ENCODE results near the gene ESRP2. TPM values are rescaled to one million over a fixed set of nuclear protein-coding genes. Genes with fewer than 3 reads are reported as not detected.

The ESRP2 gene
- total and polyA plus RNA-seq, 4 donors, result 22.5 to 65.5 (median 39.3) TPM

DNA sequence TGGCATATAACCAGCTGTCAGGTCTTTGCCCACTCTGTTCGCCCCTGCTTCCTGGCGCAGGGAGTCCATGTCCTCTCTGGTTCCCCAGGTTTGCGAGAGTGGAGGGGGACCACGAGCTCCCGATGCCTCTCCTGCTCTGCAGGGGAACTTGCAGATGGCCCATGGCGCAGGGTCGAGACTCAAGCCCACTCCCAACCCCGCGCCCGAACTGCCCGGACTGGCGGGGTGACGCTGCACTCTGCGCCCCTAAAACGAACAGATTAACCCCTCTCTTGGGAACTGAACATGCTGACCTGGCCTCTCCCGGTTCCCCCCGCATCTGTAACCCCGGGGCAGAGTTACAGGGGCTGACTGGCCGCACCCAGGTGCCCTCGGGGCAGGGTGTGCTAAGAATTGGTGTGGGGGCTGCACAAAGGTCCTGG, 8.6 kb upstream of the ESRP2 start:
- Histone ChIP-seq H3K9me3 (ENCODE audit: control insufficient read depth in 4 of 4, insufficient read depth in 3 of 4, low read length in 3 of 4) (peaks cover 0 to 2% (median 0%) of the 10 kb centered on the region in 4 donors), H3K36me3 (ENCODE audit: control insufficient read depth in 4 of 4, insufficient read depth in 4 of 4, low read length in 4 of 4) (peaks cover 0 to 8% (median 0%) of the 10 kb centered on the region in 4 donors), H3K4me1 (ENCODE audit: control insufficient read depth in 5 of 5, insufficient read depth in 5 of 5, low read length in 5 of 5) (peaks cover 3 to 19% (median 10%) of the 10 kb centered on the region in 5 donors), H3K4me3 (peak overlapping the region; percentile 69), H3K27me3 (ENCODE audit: control insufficient read depth in 3 of 3, insufficient read depth in 3 of 3, low read length in 2 of 3) (no peaks in the 10 kb centered on the region), H3K9ac (ENCODE audit: insufficient read depth in 1 of 2, low read length in 2 of 2) (peak overlapping the region in 1 of 2 donors; percentile 71), H3K27ac (ENCODE audit: low read depth in 1 of 2, low read length in 1 of 2) (peak overlapping the region; percentile 11 to 69)
- no peak for ATAC-seq (ENCODE audit: insufficient read depth, low FRiP score)
- TF ChIP-seq, protein P1, sequence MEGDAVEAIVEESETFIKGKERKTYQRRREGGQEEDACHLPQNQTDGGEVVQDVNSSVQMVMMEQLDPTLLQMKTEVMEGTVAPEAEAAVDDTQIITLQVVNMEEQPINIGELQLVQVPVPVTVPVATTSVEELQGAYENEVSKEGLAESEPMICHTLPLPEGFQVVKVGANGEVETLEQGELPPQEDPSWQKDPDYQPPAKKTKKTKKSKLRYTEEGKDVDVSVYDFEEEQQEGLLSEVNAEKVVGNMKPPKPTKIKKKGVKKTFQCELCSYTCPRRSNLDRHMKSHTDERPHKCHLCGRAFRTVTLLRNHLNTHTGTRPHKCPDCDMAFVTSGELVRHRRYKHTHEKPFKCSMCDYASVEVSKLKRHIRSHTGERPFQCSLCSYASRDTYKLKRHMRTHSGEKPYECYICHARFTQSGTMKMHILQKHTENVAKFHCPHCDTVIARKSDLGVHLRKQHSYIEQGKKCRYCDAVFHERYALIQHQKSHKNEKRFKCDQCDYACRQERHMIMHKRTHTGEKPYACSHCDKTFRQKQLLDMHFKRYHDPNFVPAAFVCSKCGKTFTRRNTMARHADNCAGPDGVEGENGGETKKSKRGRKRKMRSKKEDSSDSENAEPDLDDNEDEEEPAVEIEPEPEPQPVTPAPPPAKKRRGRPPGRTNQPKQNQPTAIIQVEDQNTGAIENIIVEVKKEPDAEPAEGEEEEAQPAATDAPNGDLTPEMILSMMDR (IDR thresholded peaks at IDR 0.05; ENCODE audit: control extremely low read depth, extremely low read depth), result no peak
- no peak for DNase-seq
- WGBS, 2 donors, result 8% methylated on average over 20 of the region's 20 CpGs

DNA sequence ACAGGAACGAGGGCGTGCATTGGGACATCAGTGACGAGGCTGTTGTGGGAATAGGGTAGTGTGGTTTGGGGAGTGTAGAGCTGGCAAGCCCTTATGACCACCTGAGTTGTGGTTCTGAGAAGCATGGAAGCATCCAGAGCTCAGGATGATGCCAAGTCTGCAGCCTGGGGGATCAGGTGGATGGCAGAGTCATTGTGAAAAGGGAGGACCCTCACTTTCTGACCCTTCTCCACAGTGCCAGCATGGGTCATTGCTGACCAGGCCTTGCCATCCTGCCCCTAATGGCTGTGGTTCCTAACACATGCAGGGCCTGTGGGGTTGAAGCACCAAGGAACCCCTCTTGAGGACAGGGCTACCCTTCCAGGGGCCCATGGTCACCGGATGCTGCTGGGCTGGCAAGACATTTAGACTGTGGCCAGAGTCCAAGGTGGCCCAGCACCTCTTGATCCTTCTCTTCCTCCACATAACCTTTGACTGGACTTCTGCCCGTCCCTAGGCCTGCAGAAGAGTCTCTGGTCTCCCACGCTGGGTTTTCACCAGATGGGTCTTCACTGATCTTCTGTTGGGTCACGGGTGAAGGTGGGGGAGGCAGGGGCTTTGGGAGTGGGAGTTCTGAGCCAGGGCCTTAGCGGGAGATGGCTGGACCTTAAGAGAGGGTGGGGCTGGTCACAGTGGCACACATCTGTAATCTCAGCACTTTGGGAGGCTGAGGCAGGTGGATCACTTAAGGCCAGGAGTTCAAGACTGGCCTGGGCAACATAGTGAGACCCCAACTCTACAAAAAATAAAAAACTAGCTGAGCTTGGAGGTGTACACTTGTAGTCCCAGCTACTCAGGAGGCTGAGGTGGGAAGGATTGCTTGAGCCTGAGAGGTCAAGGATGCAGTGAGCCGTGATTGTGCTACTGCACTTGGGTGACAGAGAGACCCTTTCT, 7.3 kb upstream of the ESRP2 start:
- Histone ChIP-seq H3K4me1 (ENCODE audit: control insufficient read depth in 5 of 5, insufficient read depth in 5 of 5, low read length in 5 of 5) (peaks cover 3 to 20% (median 10%) of the 10 kb centered on the region in 5 donors), H3K9me3 (ENCODE audit: control insufficient read depth in 4 of 4, insufficient read depth in 3 of 4, low read length in 3 of 4) (peaks cover 0 to 2% (median 0%) of the 10 kb centered on the region in 4 donors), H3K4me3 (no peak overlapping the region), H3K36me3 (ENCODE audit: control insufficient read depth in 4 of 4, insufficient read depth in 4 of 4, low read length in 4 of 4) (no peaks in the 10 kb centered on the region), H3K27ac (ENCODE audit: low read depth in 1 of 2, low read length in 1 of 2) (no peak overlapping the region), H3K27me3 (ENCODE audit: control insufficient read depth in 3 of 3, insufficient read depth in 3 of 3, low read length in 2 of 3) (no peaks in the 10 kb centered on the region), H3K9ac (ENCODE audit: insufficient read depth in 1 of 2, low read length in 2 of 2) (no peak overlapping the region)
- DNase-seq (no peak), ATAC-seq (ENCODE audit: insufficient read depth, low FRiP score) (no peak)
- TF ChIP-seq, protein P1 (IDR thresholded peaks at IDR 0.05; ENCODE audit: control extremely low read depth, extremely low read depth), result no peak
- WGBS, 2 donors, result 78 to 83% methylated on average over 9 of the region's 9 CpGs

DNA sequence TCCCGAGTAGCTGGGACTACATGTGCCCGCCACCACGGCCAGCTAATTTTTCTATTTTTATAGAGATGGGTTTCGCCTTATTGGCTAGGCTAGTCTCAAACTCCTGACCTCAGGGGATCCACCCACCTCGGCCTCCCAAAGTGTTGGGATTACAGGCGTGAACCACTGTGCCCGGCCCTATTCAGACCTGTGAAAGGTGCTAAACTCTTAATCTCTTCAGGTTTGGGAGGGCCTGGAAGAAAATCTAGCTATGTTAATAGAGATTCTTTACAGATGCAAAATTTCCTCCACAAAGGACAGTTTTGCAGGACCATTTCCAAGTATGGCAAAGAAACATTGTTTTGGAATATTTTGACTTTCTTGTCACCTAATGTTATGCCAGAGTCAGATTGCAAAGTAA, 6.2 kb upstream of the ESRP2 start:
- Histone ChIP-seq H3K9ac (ENCODE audit: insufficient read depth in 1 of 2, low read length in 2 of 2) (no peak overlapping the region), H3K27ac (ENCODE audit: low read depth in 1 of 2, low read length in 1 of 2) (no peak overlapping the region), H3K4me1 (ENCODE audit: control insufficient read depth in 5 of 5, insufficient read depth in 5 of 5, low read length in 5 of 5) (peaks cover 3 to 20% (median 12%) of the 10 kb centered on the region in 5 donors), H3K4me3 (no peak overlapping the region), H3K9me3 (ENCODE audit: control insufficient read depth in 4 of 4, insufficient read depth in 3 of 4, low read length in 3 of 4) (peaks cover 0 to 2% (median 0%) of the 10 kb centered on the region in 4 donors), H3K27me3 (ENCODE audit: control insufficient read depth in 3 of 3, insufficient read depth in 3 of 3, low read length in 2 of 3) (peaks cover 0 to under 1% (median 0%) of the 10 kb centered on the region in 3 donors), H3K36me3 (ENCODE audit: control insufficient read depth in 4 of 4, insufficient read depth in 4 of 4, low read length in 4 of 4) (no peaks in the 10 kb centered on the region)
- TF ChIP-seq, protein P1 (IDR thresholded peaks at IDR 0.05; ENCODE audit: control extremely low read depth, extremely low read depth), result no peak
- DNase-seq (no peak), ATAC-seq (ENCODE audit: insufficient read depth, low FRiP score) (no peak)
- 86 to 88% methylated on average over 7 of the region's 7 CpGs for WGBS, 2 donors
